ENCODE data around the gene ALPK3. TPM values are rescaled to one million over a fixed set of nuclear protein-coding genes. Genes with fewer than 3 reads are reported as not detected.

Gene ALPK3
- total RNA-seq, 1 experiment from 2014 or later = 17.7 TPM

- H4K20me1 ChIP-seq (ENCODE audit: control insufficient read depth, insufficient read depth, insufficient read length) = no peaks in the 10 kb centered on the region
- Mint-ChIP-seq H3K27ac (no peak overlapping the region), H3K9me3 (no peaks in the 10 kb centered on the region; a peak in 1 of 5 replicates), H3K4me3 (no peak overlapping the region), H3K27me3 (ENCODE audit: low read depth) (peaks cover 5% of the 10 kb centered on the region; the same call in 1 of the 2 replicates), H3K36me3 (ENCODE audit: insufficient read depth in 1 of 3, low read depth in 3 of 3) (no peaks in the 10 kb centered on the region), H3K4me1 (peaks cover 9 to 10% of the 10 kb centered on the region in 2 experiments)
- H3T11ph ChIP-seq (ENCODE audit: low read length) = no peak overlapping the region
- H3K27me3 ChIP-seq (ENCODE audit: insufficient read depth, low read length) = no peaks in the 10 kb centered on the region
- no peak overlapping the region for H2AFZ ChIP-seq (ENCODE audit: low read length)
- H2BK20ac ChIP-seq (ENCODE audit: low read depth, low read length, poor library complexity, severe bottlenecking) = no peak overlapping the region
- no CpG with 5 or more reads among the region's 2 CpGs for WGBS (ENCODE audit: extremely low coverage, insufficient read length, low lambda C conversion rate)
- DNase-seq = no peak
- no peak overlapping the region for H4K91ac ChIP-seq (ENCODE audit: insufficient read length, low read depth, low read length)
- no peak overlapping the region for H2AK5ac ChIP-seq (ENCODE audit: insufficient read length, low read length)
- no peak overlapping the region for H4K8ac ChIP-seq (replicated peaks; ENCODE audit: insufficient read length, low read depth, low read length)
- H3K9me3 ChIP-seq (ENCODE audit: control insufficient read depth, low read depth, low read length) = no peaks in the 10 kb centered on the region
- no peaks in the 10 kb centered on the region for H3K4me1 ChIP-seq (ENCODE audit: insufficient read depth, low read length)
- no peak overlapping the region for H3K23ac ChIP-seq (ENCODE audit: insufficient read length, low read depth, low read length)
- H3K79me1 ChIP-seq (ENCODE audit: insufficient read depth, low read depth, low read length, poor library complexity, severe bottlenecking) = no peaks in the 10 kb centered on the region
- no peaks in the 10 kb centered on the region for H3K23me2 ChIP-seq (ENCODE audit: insufficient read length, low read depth, low read length, poor library complexity, severe bottlenecking)
- no peak overlapping the region for H2BK120ac ChIP-seq (ENCODE audit: low read depth, low read length, poor library complexity, severe bottlenecking)
- no peak overlapping the region for H3K56ac ChIP-seq (ENCODE audit: insufficient read length, low read depth, low read length)
- no peak for TF ChIP-seq CTCF (conservative IDR thresholded peaks at IDR 0.05)
- H3K14ac ChIP-seq (ENCODE audit: insufficient read depth, low read length) = no peak overlapping the region
- no peak overlapping the region for H2BK5ac ChIP-seq (ENCODE audit: insufficient read length, low read length)
- H4K5ac ChIP-seq (ENCODE audit: insufficient read length, low read depth, low read length) = no peak overlapping the region
- H3K4me2 ChIP-seq (ENCODE audit: insufficient read depth, insufficient read length, low read length) = no peak overlapping the region
- H3K79me2 ChIP-seq (ENCODE audit: insufficient read depth, low read length) = no peaks in the 10 kb centered on the region
- H3K4ac ChIP-seq (ENCODE audit: low read depth, low read length) = no peak overlapping the region
- no peak overlapping the region for H3K27ac ChIP-seq (ENCODE audit: insufficient read length, low read depth, low read length)
- H2BK15ac ChIP-seq (ENCODE audit: low read depth, low read length) = no peak overlapping the region
- no peak overlapping the region for H2BK12ac ChIP-seq (ENCODE audit: insufficient read length, low read depth, low read length)
- H3K9ac ChIP-seq (ENCODE audit: extremely low read depth, insufficient read length, low read length) = no peak overlapping the region
- no peak overlapping the region for H3K18ac ChIP-seq (ENCODE audit: insufficient read length, low read depth, low read length)
Observed at GRCh38 chr15:84919106-84919667, 102.0 kb downstream of the ALPK3 start.

All from H9 (cell line).